GM21515 (cell line): Measurements from ENCODE around the gene ZDHHC23.

Source experiments
- ATAC-seq: cut with Tn5 transposase; IDR thresholded peaks from one replicate; pipeline ENCODE4 v1.9.1; 2021; ENCODE audit not compliant: unreplicated experiment

Gene ZDHHC23

GRCh38 chr3:114005481-114005880, 57.7 kb downstream of the ZDHHC23 start:
- ATAC-seq, result peak; percentile 90

- peak; percentile 74 for ATAC-seq
Observed at GRCh38 chr3:114011059-114011797, 63.4 kb downstream of the ZDHHC23 start.
